ENCODE results near the gene COPS4. TPM values are rescaled to one million over a fixed set of nuclear protein-coding genes. Genes with fewer than 3 reads are reported as not detected.

Gene COPS4
- total RNA-seq, 1 experiment from 2014 or later: 17.1 TPM

DNA sequence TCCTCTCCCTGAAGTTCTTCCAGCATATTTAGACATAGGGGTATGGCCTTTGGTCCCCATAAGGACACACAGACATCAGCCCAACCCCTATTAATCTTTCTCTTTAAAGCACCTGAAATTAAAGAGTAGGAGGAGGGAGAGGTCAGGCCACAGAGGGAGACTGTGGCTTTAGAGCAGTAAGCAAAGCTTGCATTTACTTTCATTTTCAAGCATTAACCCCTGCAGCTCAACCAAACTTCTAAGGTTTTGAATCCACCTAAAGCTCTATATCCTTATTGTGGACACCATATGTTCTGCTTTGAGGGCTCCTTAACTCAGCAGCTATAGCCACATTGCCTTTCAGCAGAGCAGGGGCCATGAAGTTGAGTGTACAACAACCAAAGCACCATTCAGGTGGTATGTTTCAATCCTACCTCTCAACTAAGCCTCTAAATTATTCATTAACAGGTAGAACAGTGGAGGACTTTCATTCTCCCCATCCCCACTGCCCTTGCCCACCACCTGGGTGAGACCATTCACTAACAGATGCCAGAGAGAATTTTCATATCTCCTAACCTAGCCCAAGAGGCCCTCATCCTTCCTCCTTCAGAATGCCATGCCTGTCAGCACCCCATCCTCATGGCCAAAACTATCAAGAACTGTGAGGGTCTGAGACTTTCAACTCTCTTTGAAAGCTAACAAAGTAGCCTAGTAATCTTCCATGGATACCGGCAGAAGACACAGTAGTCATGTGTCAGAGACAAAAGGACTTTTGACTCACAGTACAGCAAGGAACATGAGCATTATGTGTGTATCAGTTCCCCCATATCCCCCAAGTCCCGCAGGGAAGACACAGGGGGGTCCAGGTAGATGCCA, 45.2 kb upstream of the COPS4 start:
- Histone ChIP-seq H3K4me3 (no peak overlapping the region), H3K27me3 (ENCODE audit: insufficient read depth, low read depth) (no peaks in the 10 kb centered on the region), H3K27ac (no peak overlapping the region), H3K4me1 (replicated peaks; ENCODE audit: insufficient read depth) (no peaks in the 10 kb centered on the region), H3K9me3 (ENCODE audit: insufficient read depth, low read depth) (no peaks in the 10 kb centered on the region), H3K9me2 (ENCODE audit: insufficient read depth) (no peaks in the 10 kb centered on the region), H3K4me2 (no peak overlapping the region), H3F3A (ENCODE audit: insufficient read depth, low read depth) (no peaks in the 10 kb centered on the region), H3K36me3 (ENCODE audit: low read depth) (no peaks in the 10 kb centered on the region), H4K20me1 (ENCODE audit: insufficient read depth) (no peaks in the 10 kb centered on the region), H3K79me2 (ENCODE audit: low read depth) (peaks cover 16% of the 10 kb centered on the region), H2AFZ (no peak overlapping the region)
- CTCF ChIA-PET: no interaction called here
- no peak for DNase-seq
- TF ChIP-seq, protein P1, sequence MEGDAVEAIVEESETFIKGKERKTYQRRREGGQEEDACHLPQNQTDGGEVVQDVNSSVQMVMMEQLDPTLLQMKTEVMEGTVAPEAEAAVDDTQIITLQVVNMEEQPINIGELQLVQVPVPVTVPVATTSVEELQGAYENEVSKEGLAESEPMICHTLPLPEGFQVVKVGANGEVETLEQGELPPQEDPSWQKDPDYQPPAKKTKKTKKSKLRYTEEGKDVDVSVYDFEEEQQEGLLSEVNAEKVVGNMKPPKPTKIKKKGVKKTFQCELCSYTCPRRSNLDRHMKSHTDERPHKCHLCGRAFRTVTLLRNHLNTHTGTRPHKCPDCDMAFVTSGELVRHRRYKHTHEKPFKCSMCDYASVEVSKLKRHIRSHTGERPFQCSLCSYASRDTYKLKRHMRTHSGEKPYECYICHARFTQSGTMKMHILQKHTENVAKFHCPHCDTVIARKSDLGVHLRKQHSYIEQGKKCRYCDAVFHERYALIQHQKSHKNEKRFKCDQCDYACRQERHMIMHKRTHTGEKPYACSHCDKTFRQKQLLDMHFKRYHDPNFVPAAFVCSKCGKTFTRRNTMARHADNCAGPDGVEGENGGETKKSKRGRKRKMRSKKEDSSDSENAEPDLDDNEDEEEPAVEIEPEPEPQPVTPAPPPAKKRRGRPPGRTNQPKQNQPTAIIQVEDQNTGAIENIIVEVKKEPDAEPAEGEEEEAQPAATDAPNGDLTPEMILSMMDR (conservative IDR thresholded peaks at IDR 0.05): no peak
- no peak for TF ChIP-seq EZH2 (IDR thresholded peaks at IDR 0.05; ENCODE audit: low read depth)
- POLR2A ChIA-PET (ENCODE audit: unreplicated experiment): no interaction called here
- BruUV-seq (replicated peaks): no TSS peak
- intact Hi-C loops (cut with micrococcal nuclease; ENCODE audit: unreplicated experiment): no loop called here

DNA sequence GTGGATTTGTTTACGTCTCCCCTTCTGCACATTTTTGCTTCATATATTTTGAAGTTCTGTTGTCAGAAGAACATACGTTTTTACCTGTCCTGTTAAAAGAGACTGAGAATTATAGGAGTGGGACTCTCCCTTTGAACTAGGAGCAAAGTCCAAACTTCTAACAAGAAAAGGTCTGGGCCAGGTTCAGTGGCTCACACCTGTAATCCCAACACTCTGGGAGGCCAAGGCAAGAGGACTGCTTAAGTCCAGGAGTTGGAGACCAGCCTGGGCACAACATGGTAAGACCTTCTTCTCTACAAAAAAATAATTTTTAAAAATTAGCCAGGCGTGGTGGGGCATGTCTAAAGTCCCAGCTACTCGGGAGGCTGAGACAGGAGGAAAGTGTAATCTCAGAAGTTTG, 40.1 kb upstream of the COPS4 start:
- intact Hi-C loops (cut with micrococcal nuclease; ENCODE audit: unreplicated experiment): no loop called here
- no peaks in the 10 kb centered on the region for H3K27me3 ChIP-seq (ENCODE audit: insufficient read depth, low read depth)
- no TSS peak for BruUV-seq (replicated peaks)
- H4K20me1 ChIP-seq (ENCODE audit: insufficient read depth): no peaks in the 10 kb centered on the region; the same call in 1 of the 2 replicates
- H3K4me2 ChIP-seq: no peak overlapping the region
- no peaks in the 10 kb centered on the region for H3K9me3 ChIP-seq (ENCODE audit: insufficient read depth, low read depth)
- no peaks in the 10 kb centered on the region for H3F3A ChIP-seq (ENCODE audit: insufficient read depth, low read depth)
- ChIA-PET POLR2A (ENCODE audit: unreplicated experiment) (no interaction called here), CTCF (no interaction called here)
- H3K4me1 ChIP-seq (replicated peaks; ENCODE audit: insufficient read depth): no peaks in the 10 kb centered on the region
- no peak overlapping the region for H2AFZ ChIP-seq
- H3K79me2 ChIP-seq (ENCODE audit: low read depth): 0 out of 2 replicates have a peak, but pooled peaks cover 10% of the 10 kb centered on the region
- no peaks in the 10 kb centered on the region for H3K36me3 ChIP-seq (ENCODE audit: low read depth)
- no peak for DNase-seq
- TF ChIP-seq EZH2 (IDR thresholded peaks at IDR 0.05; ENCODE audit: low read depth): no peak
- TF ChIP-seq, protein P1 (conservative IDR thresholded peaks at IDR 0.05): no peak
- no peak overlapping the region for H3K27ac ChIP-seq
- H3K4me3 ChIP-seq: no peak overlapping the region
- H3K9me2 ChIP-seq (ENCODE audit: insufficient read depth): no peaks in the 10 kb centered on the region

DNA sequence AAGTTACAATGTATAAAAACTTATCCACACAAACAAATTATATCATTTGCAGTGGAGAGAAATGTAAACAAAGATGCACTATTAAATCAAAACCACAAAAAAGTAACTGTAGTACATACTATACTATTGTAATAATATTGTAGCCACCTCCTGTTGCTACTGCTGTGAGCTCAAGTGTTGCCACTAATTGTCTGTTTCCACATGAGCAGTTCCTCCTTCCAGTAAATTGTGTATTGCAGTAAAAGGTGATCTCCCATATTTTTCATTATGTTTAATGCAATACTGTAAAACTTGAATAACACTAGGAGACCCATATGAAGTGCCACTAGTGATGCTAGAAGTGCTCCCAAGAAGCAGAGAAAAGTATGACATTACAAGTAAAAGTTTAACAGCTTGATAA, 36.1 kb upstream of the COPS4 start:
- no peaks in the 10 kb centered on the region for H3K36me3 ChIP-seq (ENCODE audit: low read depth)
- H4K20me1 ChIP-seq (ENCODE audit: insufficient read depth): no peaks in the 10 kb centered on the region; the same call in 1 of the 2 replicates
- H3K4me2 ChIP-seq: no peak overlapping the region
- ChIA-PET POLR2A (ENCODE audit: unreplicated experiment) (no interaction called here), CTCF (no interaction called here)
- H3K27me3 ChIP-seq (ENCODE audit: insufficient read depth, low read depth): no peaks in the 10 kb centered on the region
- H3K9me3 ChIP-seq (ENCODE audit: insufficient read depth, low read depth): no peaks in the 10 kb centered on the region
- H3K4me3 ChIP-seq: no peak overlapping the region
- no peak overlapping the region for H2AFZ ChIP-seq
- peaks cover 14% of the 10 kb centered on the region for H3K79me2 ChIP-seq (ENCODE audit: low read depth)
- no peaks in the 10 kb centered on the region for H3F3A ChIP-seq (ENCODE audit: insufficient read depth, low read depth)
- H3K4me1 ChIP-seq (replicated peaks; ENCODE audit: insufficient read depth): no peaks in the 10 kb centered on the region
- DNase-seq: no peak
- H3K9me2 ChIP-seq (ENCODE audit: insufficient read depth): no peaks in the 10 kb centered on the region
- no peak overlapping the region for H3K27ac ChIP-seq
- BruUV-seq (replicated peaks): no TSS peak
- intact Hi-C loops (cut with micrococcal nuclease; ENCODE audit: unreplicated experiment): no loop called here
- TF ChIP-seq, protein P1 (conservative IDR thresholded peaks at IDR 0.05): no peak
- TF ChIP-seq EZH2 (IDR thresholded peaks at IDR 0.05; ENCODE audit: low read depth): no peak
